ENCODE measurements around the gene LARGE1.

GRCh38 chr22:33867971-33868370 is 52.3 kb downstream of the LARGE1 start:
- TF ChIP-seq CTCF (IDR thresholded peaks at IDR 0.05) (no peak), POLR2A (IDR thresholded peaks at IDR 0.05) (no peak)
